Measurements from ENCODE around the gene SLC38A7. TPM values are rescaled to one million over a fixed set of nuclear protein-coding genes. Genes with fewer than 3 reads are reported as not detected.

Gene SLC38A7
- total and polyA plus RNA-seq, 12 donors, result 13.9 to 56.4 (median 23.3) TPM

- Histone ChIP-seq H3K27ac (peak overlapping the region in 2 of 5 donors; percentile 85 to 88), H3K4me1 (replicated peaks in 1 of 2) (peaks cover 11 to 19% of the 10 kb centered on the region in 2 donors), H3K27me3 (no peaks in the 10 kb centered on the region), H3K9me3 (replicated peaks in 1 of 3) (no peaks in the 10 kb centered on the region), H3K4me3 (peak overlapping the region in 2 of 4 donors; percentile 76 to 87), H3K36me3 (replicated peaks in 1 of 2) (no peaks in the 10 kb centered on the region)
- intact Hi-C loops (cut with DNase I), result no loop called here
- no peak for DNase-seq
- 68 to 74% (median 72%) methylated on average over 6 of the region's 6 CpGs for WGBS, 4 donors
- TF ChIP-seq POLR2A (IDR thresholded peaks at IDR 0.05) (no peak), CTCF (IDR thresholded peaks at IDR 0.05) (no peak)
These were observed 497 bp upstream of the SLC38A7 start for GRCh38 chr16:58685084-58685449.

GRCh38 chr16:58684001-58684353 lies 593 bp downstream of the SLC38A7 start:
- peak overlapping the region; percentile 10 to 87 (median 66) for H3K4me3 ChIP-seq
- H3K27me3 ChIP-seq, result no peaks in the 10 kb centered on the region
- H3K4me1 ChIP-seq (replicated peaks in 1 of 2), result peaks cover 11 to 19% of the 10 kb centered on the region in 2 donors
- H3K27ac ChIP-seq, result peak overlapping the region; percentile 9 to 88 (median 69)
- intact Hi-C loops (cut with DNase I), result loop anchor here (5.0 kb wide), 2 partner anchors 48 to 73 kb away; partner anchors contain the start of gene GOT2 (in 1 of the 2)
- H3K36me3 ChIP-seq (replicated peaks in 1 of 2), result peaks cover 0 to 10% of the 10 kb centered on the region in 2 donors
- no peaks in the 10 kb centered on the region for H3K9me3 ChIP-seq (replicated peaks in 1 of 3)
- 2 to 9% (median 4%) methylated on average over 3 of the region's 3 CpGs for WGBS, 4 donors
- no peak for TF ChIP-seq CTCF (IDR thresholded peaks at IDR 0.05)
- no peak for TF ChIP-seq POLR2A (IDR thresholded peaks at IDR 0.05)
- peak in 6 of 7 donors; percentile 39 to 63 (median 54) for DNase-seq

GRCh38 chr16:58679763-58680162 lies 4.8 kb downstream of the SLC38A7 start:
- Histone ChIP-seq H3K36me3 (replicated peaks in 1 of 2) (peaks cover 0 to 33% of the 10 kb centered on the region in 2 donors), H3K4me3 (no peak overlapping the region)
- 92 to 97% (median 94%) methylated on average over 14 to 16 of the region's 16 CpGs for WGBS, 4 donors

GRCh38 chr16:58678716-58679115 lies 5.9 kb downstream of the SLC38A7 start:
- Histone ChIP-seq H3K36me3 (replicated peaks in 1 of 2) (peaks cover 0 to 33% of the 10 kb centered on the region in 2 donors), H3K4me1 (replicated peaks in 1 of 2) (peaks cover 8 to 9% of the 10 kb centered on the region in 2 donors), H3K4me3 (no peak overlapping the region), H3K27ac (no peak overlapping the region), H3K27me3 (no peaks in the 10 kb centered on the region), H3K9me3 (replicated peaks in 1 of 3) (no peaks in the 10 kb centered on the region)
- TF ChIP-seq POLR2A (IDR thresholded peaks at IDR 0.05) (no peak), CTCF (IDR thresholded peaks at IDR 0.05) (peak; percentile 14 to 64 (median 58))
- intact Hi-C loops (cut with DNase I), result loop anchor here in 1 of 2 donors (5.0 kb wide), 1 partner anchor 79 kb away; no protein-coding TSS in a partner anchor
- peak; percentile 71 to 89 (median 79) for DNase-seq
- 24 to 59% (median 54%) methylated on average over 2 to 3 of the region's 3 CpGs for WGBS, 4 donors

More at GRCh38 chr16:58679763-58680162, 4.8 kb downstream of the SLC38A7 start:
- Histone ChIP-seq H3K27me3 (no peaks in the 10 kb centered on the region), H3K4me1 (replicated peaks in 1 of 2) (peaks cover 11 to 14% of the 10 kb centered on the region in 2 donors), H3K27ac (no peak overlapping the region), H3K9me3 (replicated peaks in 1 of 3) (no peaks in the 10 kb centered on the region)
- TF ChIP-seq POLR2A (IDR thresholded peaks at IDR 0.05) (no peak), CTCF (IDR thresholded peaks at IDR 0.05) (no peak)
- DNase-seq, result no peak
- intact Hi-C loops (cut with DNase I), result loop anchor here (5.0 kb wide), 2 partner anchors 53 to 78 kb away; partner anchors contain the start of gene GOT2 (in 1 of the 2)
